Stimulated activated CD4-positive, alpha-beta T cell treated with anti-CD3 and anti-CD28 coated beads, Interleukin-4, amount 100 ng/mL, for 48 hours (primary cell): ENCODE data around the gene ETNK1.

Experiments
- DNase-seq, 2 donors: peaks; one replicate each; pipeline ENCODE4 v3.0.0-alpha.2; 2020; ENCODE audit warnings: low read depth in 2 of 2

Gene ETNK1

GRCh38 chr12:22634883-22635282 lies 9.9 kb downstream of the ETNK1 start:
- DNase-seq, result no peak

GRCh38 chr12:22635812-22636211 lies 10.8 kb downstream of the ETNK1 start:
- DNase-seq, result no peak

- no peak for DNase-seq
These were observed 15.9 kb downstream of the ETNK1 start for GRCh38 chr12:22640851-22641250.

GRCh38 chr12:22641353-22642053 lies 16.5 kb downstream of the ETNK1 start:
- DNase-seq, result no peak

- DNase-seq, result no peak
These were observed 23.7 kb downstream of the ETNK1 start for GRCh38 chr12:22648668-22649067.

GRCh38 chr12:22653075-22653474 lies 28.1 kb downstream of the ETNK1 start:
- no peak for DNase-seq

GRCh38 chr12:22653791-22654190 lies 28.8 kb downstream of the ETNK1 start:
- no peak for DNase-seq

GRCh38 chr12:22656376-22656775 lies 31.4 kb downstream of the ETNK1 start:
- no peak for DNase-seq

- no peak for DNase-seq
These were observed 31.9 kb downstream of the ETNK1 start for GRCh38 chr12:22656831-22657230.

- no peak for DNase-seq
These were observed 32.6 kb downstream of the ETNK1 start for GRCh38 chr12:22657538-22657937.

GRCh38 chr12:22658214-22658613 lies 33.2 kb downstream of the ETNK1 start:
- peak in 1 of 2 donors; percentile 19 for DNase-seq

GRCh38 chr12:22662356-22662755 lies 37.4 kb downstream of the ETNK1 start:
- no peak for DNase-seq

- no peak for DNase-seq
These were observed 40.5 kb downstream of the ETNK1 start for GRCh38 chr12:22665476-22665875.

GRCh38 chr12:22667122-22667521 lies 42.2 kb downstream of the ETNK1 start:
- DNase-seq, result no peak

GRCh38 chr12:22668441-22668840 lies 43.5 kb downstream of the ETNK1 start:
- no peak for DNase-seq

- DNase-seq, result no peak
These were observed 45.8 kb downstream of the ETNK1 start for GRCh38 chr12:22670762-22671161.

- DNase-seq, result no peak
These were observed 48.0 kb downstream of the ETNK1 start for GRCh38 chr12:22672951-22673350.

- DNase-seq, result no peak
These were observed 53.0 kb downstream of the ETNK1 start for GRCh38 chr12:22677781-22678574.

GRCh38 chr12:22682663-22683062 lies 57.7 kb downstream of the ETNK1 start:
- no peak for DNase-seq

GRCh38 chr12:22683131-22683530 lies 58.2 kb downstream of the ETNK1 start:
- no peak for DNase-seq

GRCh38 chr12:22684140-22685118 lies 59.5 kb downstream of the ETNK1 start:
- no peak for DNase-seq

GRCh38 chr12:22686193-22686592 lies 61.2 kb downstream of the ETNK1 start:
- DNase-seq, result no peak
